Measurements from ENCODE around the gene GAP43.

DNA sequence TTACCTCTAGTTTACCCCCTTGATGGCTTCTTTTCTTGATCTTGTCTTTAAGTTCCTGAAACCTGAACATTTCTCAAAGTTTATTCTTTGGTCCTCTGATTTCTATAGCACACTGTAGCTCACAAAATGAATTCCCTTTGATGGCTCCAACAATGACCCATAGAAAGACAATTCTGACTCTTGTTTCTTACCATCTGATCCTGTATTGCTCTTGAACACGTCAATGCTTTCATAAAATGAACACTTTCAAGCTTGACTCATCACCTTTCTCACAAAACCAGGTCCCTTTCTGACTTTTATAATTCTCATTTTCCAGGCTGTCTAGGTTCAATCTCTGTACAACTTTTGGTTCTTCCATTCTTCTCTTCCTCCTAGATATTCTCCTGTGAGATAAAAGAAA is 5.7 kb upstream of the GAP43 start:
- no peak for TF ChIP-seq POLR2A (IDR thresholded peaks at IDR 0.05)
- TF ChIP-seq, protein P1, sequence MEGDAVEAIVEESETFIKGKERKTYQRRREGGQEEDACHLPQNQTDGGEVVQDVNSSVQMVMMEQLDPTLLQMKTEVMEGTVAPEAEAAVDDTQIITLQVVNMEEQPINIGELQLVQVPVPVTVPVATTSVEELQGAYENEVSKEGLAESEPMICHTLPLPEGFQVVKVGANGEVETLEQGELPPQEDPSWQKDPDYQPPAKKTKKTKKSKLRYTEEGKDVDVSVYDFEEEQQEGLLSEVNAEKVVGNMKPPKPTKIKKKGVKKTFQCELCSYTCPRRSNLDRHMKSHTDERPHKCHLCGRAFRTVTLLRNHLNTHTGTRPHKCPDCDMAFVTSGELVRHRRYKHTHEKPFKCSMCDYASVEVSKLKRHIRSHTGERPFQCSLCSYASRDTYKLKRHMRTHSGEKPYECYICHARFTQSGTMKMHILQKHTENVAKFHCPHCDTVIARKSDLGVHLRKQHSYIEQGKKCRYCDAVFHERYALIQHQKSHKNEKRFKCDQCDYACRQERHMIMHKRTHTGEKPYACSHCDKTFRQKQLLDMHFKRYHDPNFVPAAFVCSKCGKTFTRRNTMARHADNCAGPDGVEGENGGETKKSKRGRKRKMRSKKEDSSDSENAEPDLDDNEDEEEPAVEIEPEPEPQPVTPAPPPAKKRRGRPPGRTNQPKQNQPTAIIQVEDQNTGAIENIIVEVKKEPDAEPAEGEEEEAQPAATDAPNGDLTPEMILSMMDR (IDR thresholded peaks at IDR 0.05) = no peak
